HepG2 (cell line): Measurements from ENCODE around the gene FBH1. TPM values are rescaled to one million over a fixed set of nuclear protein-coding genes. Genes with fewer than 3 reads are reported as not detected.

Source experiments
- CBX1 ChIP-seq: IDR thresholded peaks from one replicate; pipeline ENCODE4 v1.6.1; 2016; ENCODE audit warnings: antibody characterized with exemption, low read depth
- GPN1 ChIP-seq: sonication (generic); formaldehyde crosslinking; IDR thresholded peaks from 2 replicates; pipeline ENCODE4 v1.5.1; 2020; ENCODE audit warnings: missing genetic modification reagents, borderline replicate concordance
- KDM4B ChIP-seq: sonication (generic); formaldehyde crosslinking; IDR thresholded peaks from 2 replicates; pipeline ENCODE4 v1.4.0; 2020; ENCODE audit warnings: missing genetic modification reagents
- RAD21 ChIP-seq: fragments of 450-650 bp; formaldehyde crosslinking; IDR thresholded peaks from 2 replicates; pipeline ENCODE4 v1.5.0; 2020; ENCODE audit warnings: mild to moderate bottlenecking
- RFX3 ChIP-seq: IDR thresholded peaks from 2 replicates; pipeline ENCODE4 v1.6.1; 2016; ENCODE audit warnings: missing biosample characterization, missing genetic modification reagents
- RFXAP ChIP-seq: sonication (generic); formaldehyde crosslinking; IDR thresholded peaks from 2 replicates; pipeline ENCODE4 v1.4.0; 2020; ENCODE audit warnings: missing genetic modification reagents, borderline replicate concordance
- SAP130 ChIP-seq: IDR thresholded peaks from 2 replicates; pipeline ENCODE4 v1.6.1; 2016; ENCODE audit warnings: low read depth
- SKI ChIP-seq: fragments of 450-650 bp; IDR thresholded peaks from one replicate; pipeline ENCODE4 v1.6.1; 2018; ENCODE audit warnings: mild to moderate bottlenecking; ENCODE audit not compliant: partially characterized antibody
- SOX13 ChIP-seq, 3 experiments: fragments of 450-650 bp in 1 of 3; sonication (generic) in 1 of 3; formaldehyde crosslinking in 1 of 3; IDR thresholded peaks in 2 of 3; conservative IDR thresholded peaks in 1 of 3; 2 replicates each; pipeline versions ENCODE4 v1.5.0 to v1.6.1; 2016 to 2020; ENCODE audit warnings: antibody characterized with exemption in 1 of 3, mild to moderate bottlenecking in 1 of 3, missing compliant biosample characterization in 1 of 3, missing genetic modification reagents in 1 of 3, moderate library complexity in 1 of 3
- SRY ChIP-seq: sonication (generic); formaldehyde crosslinking; IDR thresholded peaks from 2 replicates; pipeline ENCODE4 v1.8.0; 2022; ENCODE audit warnings: mild to moderate bottlenecking, missing genetic modification reagents
- TAF1 ChIP-seq: sonication (generic); formaldehyde crosslinking; IDR thresholded peaks from 2 replicates; pipeline ENCODE4 v1.4.0; 2020; ENCODE audit warnings: missing genetic modification reagents
- ZMAT5 ChIP-seq: sonication (generic); formaldehyde crosslinking; IDR thresholded peaks from 2 replicates; pipeline ENCODE4 v1.5.0; 2020; ENCODE audit warnings: mild to moderate bottlenecking, low read depth, missing genetic modification reagents, borderline replicate concordance
- ZSCAN22 ChIP-seq: sonication (generic); formaldehyde crosslinking; IDR thresholded peaks from 2 replicates; pipeline ENCODE4 v1.4.0; 2020; ENCODE audit warnings: mild to moderate bottlenecking, missing genetic modification reagents
- polyA plus RNA-seq, 8 experiments: library from polyadenylated mRNA; depleted of rRNA in 3 of 8; stranded (reverse) in 7 of 8; unstranded in 1 of 8; fragments of >200 nt; fragmentation: Illumina TruSeq in 4 of 8; extraction: Trizol in 4 of 8; gene quantifications; 2 replicates each; pipeline versions ENCODE4 v1.2.1 to v1.2.3, GENCODE V29; 2011 to 2016; ENCODE audit warnings: low read depth in 4 of 8, missing spikeins in 1 of 8, mixed read lengths in 1 of 8; ENCODE audit not compliant: insufficient read depth in 1 of 8
- total RNA-seq, 5 experiments: library from RNA; depleted of rRNA; stranded (reverse); fragments of >200 nt; fragmentation: Illumina TruSeq; extraction: Trizol; gene quantifications; 2 replicates each; pipeline ENCODE4 v1.2.3, GENCODE V29; 2016; ENCODE audit warnings: low read depth in 1 of 5
- TF ChIP-seq, protein P1 (sequence below): sonication (generic); formaldehyde crosslinking; IDR thresholded peaks from 2 replicates; pipeline ENCODE4 v1.4.0; 2020; ENCODE audit warnings: missing genetic modification reagents
- TF ChIP-seq, protein P2 (sequence below): sonication (generic); formaldehyde crosslinking; IDR thresholded peaks from 2 replicates; pipeline ENCODE4 v1.4.0; 2020; ENCODE audit warnings: low read depth, missing genetic modification reagents

The FBH1 gene
- total and polyA plus RNA-seq, 2 of the 13 experiments (the other 11 are each of a cell fraction or from before 2014, with no cell fraction given) = 48.8 to 60.3 TPM

DNA sequence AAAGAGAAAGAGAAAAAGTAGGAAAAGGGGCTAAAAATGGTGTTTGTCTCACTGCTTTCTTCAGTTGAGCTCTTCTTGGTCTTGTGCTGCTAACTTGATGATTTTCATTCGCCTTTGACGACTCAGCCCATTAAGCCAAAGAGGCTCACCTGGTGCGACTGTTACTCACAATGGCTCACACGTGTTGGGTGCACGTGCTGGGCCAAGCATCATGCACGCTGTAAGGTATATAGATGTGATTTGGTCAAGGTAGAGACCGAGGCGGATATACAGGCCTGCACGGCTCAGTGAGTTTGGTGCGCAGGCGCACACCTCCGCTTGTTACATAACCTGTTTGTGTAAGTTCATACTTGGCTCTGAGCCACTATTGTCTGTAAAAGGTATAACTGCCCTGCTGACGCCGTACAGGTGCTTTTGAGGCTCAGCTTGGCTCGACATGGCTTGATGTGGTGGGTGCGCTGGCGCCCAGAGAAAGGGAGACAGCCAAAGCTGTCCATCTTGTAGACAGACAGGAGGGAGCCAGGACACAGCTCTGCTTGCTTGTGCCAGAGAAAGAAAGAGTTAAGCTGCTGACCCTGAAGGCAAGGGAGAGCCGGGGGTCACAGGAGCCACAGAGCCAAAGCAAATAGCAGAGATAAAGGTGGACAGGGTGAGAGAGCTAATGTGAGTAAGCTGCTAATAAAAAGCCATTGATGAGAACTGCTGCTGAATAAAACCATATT, 33.9 kb upstream of the FBH1 start (continued):
- TF ChIP-seq, protein P1, sequence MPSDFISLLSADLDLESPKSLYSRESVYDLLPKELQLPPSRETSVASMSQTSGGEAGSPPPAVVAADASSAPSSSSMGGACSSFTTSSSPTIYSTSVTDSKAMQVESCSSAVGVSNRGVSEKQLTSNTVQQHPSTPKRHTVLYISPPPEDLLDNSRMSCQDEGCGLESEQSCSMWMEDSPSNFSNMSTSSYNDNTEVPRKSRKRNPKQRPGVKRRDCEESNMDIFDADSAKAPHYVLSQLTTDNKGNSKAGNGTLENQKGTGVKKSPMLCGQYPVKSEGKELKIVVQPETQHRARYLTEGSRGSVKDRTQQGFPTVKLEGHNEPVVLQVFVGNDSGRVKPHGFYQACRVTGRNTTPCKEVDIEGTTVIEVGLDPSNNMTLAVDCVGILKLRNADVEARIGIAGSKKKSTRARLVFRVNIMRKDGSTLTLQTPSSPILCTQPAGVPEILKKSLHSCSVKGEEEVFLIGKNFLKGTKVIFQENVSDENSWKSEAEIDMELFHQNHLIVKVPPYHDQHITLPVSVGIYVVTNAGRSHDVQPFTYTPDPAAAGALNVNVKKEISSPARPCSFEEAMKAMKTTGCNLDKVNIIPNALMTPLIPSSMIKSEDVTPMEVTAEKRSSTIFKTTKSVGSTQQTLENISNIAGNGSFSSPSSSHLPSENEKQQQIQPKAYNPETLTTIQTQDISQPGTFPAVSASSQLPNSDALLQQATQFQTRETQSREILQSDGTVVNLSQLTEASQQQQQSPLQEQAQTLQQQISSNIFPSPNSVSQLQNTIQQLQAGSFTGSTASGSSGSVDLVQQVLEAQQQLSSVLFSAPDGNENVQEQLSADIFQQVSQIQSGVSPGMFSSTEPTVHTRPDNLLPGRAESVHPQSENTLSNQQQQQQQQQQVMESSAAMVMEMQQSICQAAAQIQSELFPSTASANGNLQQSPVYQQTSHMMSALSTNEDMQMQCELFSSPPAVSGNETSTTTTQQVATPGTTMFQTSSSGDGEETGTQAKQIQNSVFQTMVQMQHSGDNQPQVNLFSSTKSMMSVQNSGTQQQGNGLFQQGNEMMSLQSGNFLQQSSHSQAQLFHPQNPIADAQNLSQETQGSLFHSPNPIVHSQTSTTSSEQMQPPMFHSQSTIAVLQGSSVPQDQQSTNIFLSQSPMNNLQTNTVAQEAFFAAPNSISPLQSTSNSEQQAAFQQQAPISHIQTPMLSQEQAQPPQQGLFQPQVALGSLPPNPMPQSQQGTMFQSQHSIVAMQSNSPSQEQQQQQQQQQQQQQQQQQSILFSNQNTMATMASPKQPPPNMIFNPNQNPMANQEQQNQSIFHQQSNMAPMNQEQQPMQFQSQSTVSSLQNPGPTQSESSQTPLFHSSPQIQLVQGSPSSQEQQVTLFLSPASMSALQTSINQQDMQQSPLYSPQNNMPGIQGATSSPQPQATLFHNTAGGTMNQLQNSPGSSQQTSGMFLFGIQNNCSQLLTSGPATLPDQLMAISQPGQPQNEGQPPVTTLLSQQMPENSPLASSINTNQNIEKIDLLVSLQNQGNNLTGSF (CRISPR knock-in tag) = no peak
- TF ChIP-seq RFXAP (CRISPR knock-in tag) = no peak
- no peak for TF ChIP-seq RFX3
- TF ChIP-seq SKI = no peak
- no peak for TF ChIP-seq SRY (CRISPR knock-in tag)
- TF ChIP-seq KDM4B (CRISPR knock-in tag) = no peak
- TF ChIP-seq TAF1 (CRISPR knock-in tag) = no peak
- TF ChIP-seq SAP130 (CRISPR knock-in tag) = no peak
- no peak for TF ChIP-seq ZMAT5 (CRISPR knock-in tag)
- TF ChIP-seq CBX1 = no peak
- TF ChIP-seq RAD21 = no peak
- no peak for TF ChIP-seq GPN1 (CRISPR knock-in tag)
- no peak for TF ChIP-seq ZSCAN22 (CRISPR knock-in tag)
- no peak for TF ChIP-seq SOX13 (IDR thresholded peaks at IDR 0.05)
- peak in 1 of 2 experiments; percentile 72; a peak in 2 of 4 replicates for TF ChIP-seq SOX13 (CRISPR knock-in tag; conservative IDR thresholded peaks at IDR 0.05 in 1 of 2, IDR thresholded peaks at IDR 0.05 in 1 of 2)
- TF ChIP-seq, protein P2, sequence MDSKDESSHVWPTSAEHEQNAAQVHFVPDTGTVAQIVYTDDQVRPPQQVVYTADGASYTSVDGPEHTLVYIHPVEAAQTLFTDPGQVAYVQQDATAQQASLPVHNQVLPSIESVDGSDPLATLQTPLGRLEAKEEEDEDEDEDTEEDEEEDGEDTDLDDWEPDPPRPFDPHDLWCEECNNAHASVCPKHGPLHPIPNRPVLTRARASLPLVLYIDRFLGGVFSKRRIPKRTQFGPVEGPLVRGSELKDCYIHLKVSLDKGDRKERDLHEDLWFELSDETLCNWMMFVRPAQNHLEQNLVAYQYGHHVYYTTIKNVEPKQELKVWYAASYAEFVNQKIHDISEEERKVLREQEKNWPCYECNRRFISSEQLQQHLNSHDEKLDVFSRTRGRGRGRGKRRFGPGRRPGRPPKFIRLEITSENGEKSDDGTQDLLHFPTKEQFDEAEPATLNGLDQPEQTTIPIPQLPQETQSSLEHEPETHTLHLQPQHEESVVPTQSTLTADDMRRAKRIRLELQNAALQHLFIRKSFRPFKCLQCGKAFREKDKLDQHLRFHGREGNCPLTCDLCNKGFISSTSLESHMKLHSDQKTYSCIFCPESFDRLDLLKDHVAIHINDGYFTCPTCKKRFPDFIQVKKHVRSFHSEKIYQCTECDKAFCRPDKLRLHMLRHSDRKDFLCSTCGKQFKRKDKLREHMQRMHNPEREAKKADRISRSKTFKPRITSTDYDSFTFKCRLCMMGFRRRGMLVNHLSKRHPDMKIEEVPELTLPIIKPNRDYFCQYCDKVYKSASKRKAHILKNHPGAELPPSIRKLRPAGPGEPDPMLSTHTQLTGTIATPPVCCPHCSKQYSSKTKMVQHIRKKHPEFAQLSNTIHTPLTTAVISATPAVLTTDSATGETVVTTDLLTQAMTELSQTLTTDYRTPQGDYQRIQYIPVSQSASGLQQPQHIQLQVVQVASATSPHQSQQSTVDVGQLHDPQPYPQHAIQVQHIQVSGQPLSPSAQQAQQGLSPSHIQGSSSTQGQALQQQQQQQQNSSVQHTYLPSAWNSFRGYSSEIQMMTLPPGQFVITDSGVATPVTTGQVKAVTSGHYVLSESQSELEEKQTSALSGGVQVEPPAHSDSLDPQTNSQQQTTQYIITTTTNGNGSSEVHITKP (CRISPR knock-in tag) = no peak
